ENCODE results near the gene CA9.

DNA sequence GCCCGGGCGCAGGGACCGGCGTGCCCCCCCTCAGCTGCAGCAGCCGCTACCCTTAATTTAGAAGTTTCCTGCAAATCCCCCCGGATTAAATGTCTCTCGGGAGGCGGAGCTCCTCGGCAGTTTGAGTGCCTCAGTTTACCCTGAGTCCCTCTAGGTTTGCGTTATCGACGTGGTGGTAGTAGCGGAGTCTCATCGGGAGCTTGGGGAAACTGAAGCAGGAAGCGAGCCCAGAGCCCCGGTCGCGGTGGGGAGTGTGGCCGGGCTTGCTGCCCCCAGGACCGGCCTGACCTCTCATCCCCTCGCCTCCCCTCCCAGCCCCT is 16.5 kb downstream of the CA9 start:
- no peak for TF ChIP-seq TARDBP (IDR thresholded peaks at IDR 0.05)
- no peak for TF ChIP-seq BHLHE40 (IDR thresholded peaks at IDR 0.05; ENCODE audit: borderline replicate concordance)
